PFSK-1 (cell line): ENCODE data around the gene ATF7IP2.

ENCODE experiments used
- POLR2AphosphoS5 ChIP-seq: IDR thresholded peaks from 2 replicates; pipeline ENCODE4 v1.6.1; 2012; ENCODE audit warnings: low read depth, mild to moderate bottlenecking, control low read depth, low read length, moderate library complexity
- REST ChIP-seq, 2 experiments: IDR thresholded peaks; 2 replicates each; pipeline versions ENCODE4 v1.6.1 to v1.8.0; 2011 to 2012; ENCODE audit warnings: low read depth in 2 of 2, low read length in 2 of 2, control low read depth in 1 of 2, inconsistent platforms in 1 of 2, mild to moderate bottlenecking in 1 of 2, moderate library complexity in 1 of 2; ENCODE audit not compliant: insufficient read depth in 1 of 2
- SIN3A ChIP-seq: IDR thresholded peaks from 2 replicates; pipeline ENCODE4 v1.6.1; 2012; ENCODE audit warnings: mild to moderate bottlenecking, low read length, moderate library complexity, borderline replicate concordance; ENCODE audit not compliant: insufficient read depth
- TAF1 ChIP-seq: IDR thresholded peaks from 2 replicates; pipeline ENCODE4 v1.6.1; 2012; ENCODE audit warnings: low read length, control low read depth, borderline replicate concordance; ENCODE audit not compliant: insufficient read depth

- TF ChIP-seq POLR2AphosphoS5: no peak
- TF ChIP-seq REST (IDR thresholded peaks at IDR 0.05; ENCODE audit: insufficient read depth in 1 of 2, low read depth in 2 of 2, low read length in 2 of 2): no peak
- TF ChIP-seq TAF1: no peak
- TF ChIP-seq SIN3A: no peak
Observed at GRCh38 chr16:10519297-10519696, 133.4 kb downstream of the ATF7IP2 start.
